HG03520 (cell line): ENCODE results near the gene CRY2.
A peak's percentile ranks its signal among the peaks of the same experiment; 100 is the strongest.

Experiments used
- ATAC-seq: cut with Tn5 transposase; IDR thresholded peaks from one replicate; pipeline ENCODE4 v1.9.1; 2021; ENCODE audit warnings: mild to moderate bottlenecking, moderate library complexity; ENCODE audit not compliant: unreplicated experiment

Gene CRY2

DNA sequence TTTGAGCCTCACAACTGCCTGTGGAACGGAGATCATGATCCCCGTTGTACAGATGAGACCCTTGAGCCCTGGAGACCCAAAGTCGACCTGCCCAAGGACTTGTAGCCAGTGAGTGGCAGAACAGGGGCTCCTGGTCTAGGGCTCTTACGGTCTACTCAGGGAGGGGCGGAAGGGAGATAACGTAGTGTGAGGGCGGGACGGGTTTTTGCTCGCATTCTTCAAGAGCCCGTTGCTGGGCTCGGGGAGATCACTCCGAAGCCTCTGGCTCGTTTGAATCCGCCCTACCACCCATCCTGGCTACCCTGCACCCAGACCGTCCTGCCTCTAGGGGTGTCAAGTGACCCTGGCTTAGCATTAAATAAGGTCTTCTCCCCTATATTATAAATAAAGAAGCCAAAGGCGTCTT lies 639 bp downstream of the CRY2 start:
- ATAC-seq = peak; percentile 4

DNA sequence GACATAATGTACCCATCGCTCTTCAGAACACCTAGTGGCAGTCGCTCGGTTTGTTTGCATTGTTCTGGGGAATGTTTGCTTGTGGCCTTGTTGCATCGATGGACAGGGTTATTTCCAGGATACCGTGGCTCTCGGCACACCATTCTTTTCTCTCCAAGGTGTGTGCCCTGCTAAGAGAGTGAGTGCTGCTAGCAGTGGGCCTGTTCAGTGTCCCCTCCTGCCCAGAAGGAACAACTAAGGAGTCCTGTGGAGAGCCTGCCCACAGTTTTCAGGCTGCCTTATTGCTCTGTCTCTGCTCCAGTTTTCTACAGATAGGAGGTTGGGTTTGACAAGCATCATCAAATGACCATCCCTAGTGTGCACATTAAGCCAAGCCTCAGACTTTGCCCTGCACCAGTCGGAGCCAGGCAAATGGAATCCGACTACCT lies 1.4 kb downstream of the CRY2 start:
- ATAC-seq = no peak

DNA sequence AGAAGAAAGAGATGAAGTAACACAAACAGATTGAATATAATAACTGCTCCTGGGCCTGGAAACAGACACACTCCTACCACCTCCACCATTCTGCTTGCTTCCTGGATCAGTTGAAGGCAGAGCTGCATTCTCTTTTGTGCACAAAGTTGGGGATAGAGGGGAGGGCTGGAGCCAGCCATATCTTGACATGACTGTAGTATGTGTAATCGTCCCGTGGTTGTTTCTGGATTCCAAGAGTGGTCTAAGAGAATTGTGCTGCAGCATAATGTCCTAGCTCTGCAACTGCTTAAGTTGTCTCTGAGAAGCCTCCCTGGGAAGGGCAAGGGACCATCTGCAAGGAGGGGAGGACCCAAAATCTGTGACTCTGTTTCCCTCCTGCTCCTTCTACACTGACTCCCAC lies 3.2 kb downstream of the CRY2 start:
- ATAC-seq = no peak

DNA sequence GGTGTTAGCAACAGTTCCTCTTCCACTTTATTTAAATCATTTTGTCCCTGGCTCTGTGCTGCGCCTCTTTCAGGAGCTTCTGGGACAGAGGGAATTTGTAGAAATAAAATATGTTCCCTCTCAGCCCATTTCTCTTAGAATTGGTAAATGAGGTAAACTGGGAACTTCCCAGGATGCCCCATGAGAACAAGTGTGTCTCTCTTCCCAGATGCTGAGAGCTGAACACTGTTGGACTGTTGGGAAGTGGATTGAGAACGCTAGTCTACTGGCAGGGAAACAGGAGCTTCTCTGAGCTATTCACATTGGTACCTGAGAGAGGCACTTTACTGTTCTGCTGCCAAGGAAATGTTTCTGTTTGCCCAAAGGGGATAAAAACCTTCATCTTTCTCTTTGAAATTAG lies 4.0 kb downstream of the CRY2 start:
- ATAC-seq = no peak

DNA sequence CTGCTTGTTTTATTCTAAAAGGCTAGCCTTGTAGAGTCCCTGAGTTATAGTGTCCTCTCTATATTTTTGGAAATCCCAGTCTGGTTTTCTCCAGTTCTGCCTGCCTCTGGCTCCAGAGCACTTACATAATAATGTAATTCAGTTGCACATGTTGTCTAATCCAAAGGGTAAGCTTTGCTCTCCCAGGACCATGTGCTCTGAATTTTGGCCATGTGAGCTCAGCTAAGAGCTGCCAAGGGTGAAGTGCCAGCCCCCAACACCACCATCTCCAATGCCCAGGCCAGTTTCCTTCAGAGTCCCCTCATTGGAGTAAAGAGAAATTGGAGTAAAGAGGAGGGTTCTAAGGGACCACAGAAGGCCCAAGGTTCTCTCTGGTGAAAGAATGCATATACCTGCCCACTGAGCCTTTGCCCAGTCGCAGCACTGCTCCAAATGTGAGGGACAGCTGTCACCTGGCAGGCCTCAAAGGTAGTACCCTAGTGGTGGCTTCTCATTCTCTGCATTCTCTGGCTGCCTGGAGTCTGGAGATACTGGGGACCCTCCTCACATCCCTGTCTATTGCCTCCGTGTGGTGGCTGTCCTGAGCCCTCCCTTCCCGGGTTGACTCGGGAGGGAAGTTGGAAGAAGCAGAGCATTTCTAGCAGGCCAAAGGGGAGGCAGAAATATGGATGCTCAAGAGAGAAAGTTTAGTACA lies 4.9 kb downstream of the CRY2 start:
- ATAC-seq = no peak

GRCh38 chr11:45852712-45853101 lies 5.4 kb downstream of the CRY2 start:
- ATAC-seq = no peak

GRCh38 chr11:45853332-45854219 lies 6.3 kb downstream of the CRY2 start:
- no peak for ATAC-seq

- no peak for ATAC-seq
These were observed 8.0 kb downstream of the CRY2 start for GRCh38 chr11:45855308-45855707.

GRCh38 chr11:45856044-45856468 lies 8.8 kb downstream of the CRY2 start:
- no peak for ATAC-seq

DNA sequence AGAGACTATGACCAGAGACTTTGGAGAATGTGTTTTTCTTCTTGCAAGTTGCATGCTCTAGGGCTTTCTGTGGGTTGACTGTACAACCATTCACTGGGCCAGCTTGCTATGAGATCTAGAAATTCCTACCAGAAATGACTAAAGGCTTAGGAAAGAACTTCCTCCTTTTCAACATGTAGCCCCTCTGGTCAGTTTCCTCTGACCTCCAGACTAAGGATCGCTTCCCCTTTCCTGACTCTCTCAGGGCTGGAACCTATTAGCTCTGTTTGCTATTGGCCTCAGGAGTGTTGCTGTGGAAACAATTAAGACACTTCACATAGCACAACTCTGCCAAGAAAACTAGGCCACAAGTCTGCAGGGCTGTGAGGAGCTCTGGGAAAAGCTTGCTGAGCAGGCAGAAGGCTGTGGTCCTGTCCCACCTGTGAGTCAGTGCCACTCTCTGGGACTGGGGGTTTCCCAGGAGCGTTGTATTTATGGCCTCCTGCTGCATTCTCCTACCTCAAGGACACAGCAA lies 10.7 kb downstream of the CRY2 start:
- ATAC-seq = no peak

DNA sequence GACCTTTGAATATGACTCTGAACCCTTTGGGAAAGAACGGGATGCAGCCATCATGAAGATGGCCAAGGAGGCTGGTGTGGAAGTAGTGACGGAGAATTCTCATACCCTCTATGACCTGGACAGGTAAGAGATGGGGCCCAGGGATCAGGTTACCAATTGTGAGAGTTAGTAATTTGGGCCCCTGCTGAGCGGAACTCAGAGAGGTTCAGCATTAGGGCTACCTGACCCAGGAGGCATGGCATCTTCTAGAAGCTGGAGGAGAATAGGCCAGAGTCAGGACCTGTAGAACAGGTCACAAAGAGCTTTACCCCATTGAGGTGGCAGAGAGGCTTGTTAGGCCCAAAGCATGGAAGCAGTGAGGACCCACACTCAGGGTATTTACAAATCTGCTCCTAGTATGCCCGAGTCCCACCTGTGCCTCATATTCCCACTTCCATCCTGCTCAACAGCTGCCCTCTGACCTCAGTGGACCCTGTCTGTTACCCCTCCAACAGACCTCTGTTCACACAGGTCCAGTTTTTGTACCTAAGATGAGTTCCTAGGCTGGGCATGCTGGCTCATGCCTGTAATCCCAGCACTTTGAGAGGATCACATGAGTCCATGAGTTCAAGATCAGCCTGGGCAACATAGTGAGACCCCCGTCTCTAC lies 11.6 kb downstream of the CRY2 start:
- no peak for ATAC-seq

- ATAC-seq = no peak
These were observed 12.4 kb downstream of the CRY2 start for GRCh38 chr11:45859661-45860140.

DNA sequence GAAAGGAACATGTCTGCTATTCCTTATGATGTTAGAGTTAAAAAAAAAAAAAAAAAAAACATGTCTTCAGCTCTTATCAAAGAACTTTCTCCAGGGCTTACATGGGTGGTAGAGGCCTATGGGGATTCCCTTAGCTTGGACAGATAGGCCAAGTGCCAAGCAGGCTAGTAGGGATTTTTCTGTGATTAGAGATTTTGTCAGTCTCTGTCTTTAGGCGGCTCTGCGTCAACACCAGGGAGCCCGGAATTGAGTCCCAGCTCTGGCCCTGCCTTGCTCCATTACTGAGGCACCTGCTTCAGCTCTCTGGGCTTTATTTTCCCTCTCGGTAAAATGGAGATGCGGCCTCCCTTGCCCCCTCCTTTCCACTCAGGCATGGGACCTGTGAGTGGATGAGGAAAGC lies 13.1 kb downstream of the CRY2 start:
- no peak for ATAC-seq

- no peak for ATAC-seq
These were observed 13.7 kb downstream of the CRY2 start for GRCh38 chr11:45860764-45861510.

DNA sequence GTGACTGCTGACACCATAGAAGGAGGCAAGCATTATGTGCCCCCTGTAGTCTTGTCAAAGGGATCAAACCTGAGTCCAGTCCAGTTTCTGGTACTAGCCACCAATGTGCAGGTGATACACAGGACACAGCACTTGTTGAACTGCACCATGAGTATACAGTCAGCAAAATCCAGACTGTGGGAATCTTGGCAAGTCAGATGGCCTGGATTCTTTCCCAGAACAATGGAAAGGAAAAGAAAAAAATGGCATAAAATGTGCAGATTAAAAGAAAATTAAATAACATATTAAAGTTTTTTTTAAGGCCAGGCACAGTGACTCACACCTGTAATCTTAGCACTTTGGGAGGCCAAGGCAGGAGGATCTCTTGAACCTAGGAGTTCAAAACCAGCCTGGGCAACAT lies 16.8 kb downstream of the CRY2 start:
- no peak for ATAC-seq

DNA sequence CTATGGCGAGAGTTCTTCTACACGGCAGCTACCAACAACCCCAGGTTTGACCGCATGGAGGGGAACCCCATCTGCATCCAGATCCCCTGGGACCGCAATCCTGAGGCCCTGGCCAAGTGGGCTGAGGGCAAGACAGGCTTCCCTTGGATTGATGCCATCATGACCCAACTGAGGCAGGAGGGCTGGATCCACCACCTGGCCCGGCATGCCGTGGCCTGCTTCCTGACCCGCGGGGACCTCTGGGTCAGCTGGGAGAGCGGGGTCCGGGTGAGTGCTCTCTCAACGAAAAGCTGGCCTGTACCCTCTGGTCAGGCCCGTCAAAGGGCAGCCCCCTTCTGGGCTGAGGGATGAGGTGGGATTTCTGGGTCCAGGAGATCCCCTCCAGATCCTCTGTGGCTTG lies 22.3 kb downstream of the CRY2 start:
- ATAC-seq = no peak

GRCh38 chr11:45870706-45871105 lies 23.4 kb downstream of the CRY2 start:
- no peak for ATAC-seq

- no peak for ATAC-seq
These were observed 24.4 kb downstream of the CRY2 start for GRCh38 chr11:45871638-45872037.

- no peak for ATAC-seq
These were observed 25.5 kb downstream of the CRY2 start for GRCh38 chr11:45872651-45873356.

DNA sequence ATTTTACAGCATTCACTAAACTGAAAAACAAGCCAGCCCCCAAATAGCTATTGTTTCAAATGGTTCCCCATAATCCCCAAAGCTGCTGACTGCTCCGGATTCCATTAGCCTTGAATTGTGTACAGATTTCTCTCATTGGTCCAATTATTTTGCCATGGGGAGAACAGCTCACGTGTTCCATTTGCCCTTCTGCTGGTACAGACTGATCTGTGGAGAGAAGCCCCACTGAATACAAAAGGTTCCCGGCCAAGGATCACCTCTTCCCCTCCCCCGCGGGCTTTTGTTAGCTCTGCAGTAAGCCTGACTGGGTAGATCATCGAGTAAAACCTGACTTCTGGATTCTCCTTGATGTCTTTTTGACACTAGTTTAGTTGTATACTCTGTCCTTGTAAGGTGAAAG lies 29.1 kb downstream of the CRY2 start:
- ATAC-seq = no peak
